OCI-LY7 (cell line): ENCODE data around the gene POLR2I. TPM values are rescaled to one million over a fixed set of nuclear protein-coding genes. Genes with fewer than 3 reads are reported as not detected.

Experiments
- BruUV-seq: library from RNA; stranded (reverse); fragments of 400-500 nt; replicated peaks from 2 replicates; lab custom pipeline; 2021; lab: Mats Ljungman, UMichigan
- CTCF ChIA-PET: fragments of 300-600 bp; sonication (Branson Sonifier 250); formaldehyde crosslinking; loops from one replicate; lab custom pipeline; 2022; ENCODE audit warnings: antibody characterized with exemption; ENCODE audit not compliant: unreplicated experiment; lab: Charles Lee
- POLR2A ChIA-PET: fragments of 300-600 bp; sonication (Branson Sonifier 250); formaldehyde crosslinking; loops from one replicate; lab custom pipeline; 2022; ENCODE audit warnings: antibody characterized with exemption; lab: Charles Lee
- DNase-seq: peaks from one replicate; pipeline ENCODE4 v3.0.0-alpha.2; 2015; ENCODE audit warnings: low spot score
- H2AFZ ChIP-seq: fragments of 200-600 bp; sonication (generic), shearing (Covaris generic); 2 replicates; pipeline ENCODE4 v1.6.1; 2014; ENCODE audit warnings: mild to moderate bottlenecking, antibody characterized with exemption, low read length, moderate library complexity
- H3K27ac ChIP-seq: fragments of 200-600 bp; sonication (generic); 2 replicates; pipeline ENCODE4 v1.5.1; 2014; ENCODE audit warnings: mixed run types, low read depth, mild to moderate bottlenecking, moderate library complexity, low read length, inconsistent platforms; ENCODE audit not compliant: poor library complexity, severe bottlenecking
- H3K36me3 ChIP-seq: fragments of 200-600 bp; sonication (generic); 2 replicates; pipeline ENCODE4 v1.6.1; 2014; ENCODE audit warnings: mild to moderate bottlenecking, antibody characterized with exemption, low read length, moderate library complexity, mixed read lengths; ENCODE audit not compliant: insufficient read depth
- H3K4me1 ChIP-seq: fragments of 200-600 bp; sonication (generic); 2 replicates; pipeline ENCODE4 v1.5.1; 2014; ENCODE audit warnings: mild to moderate bottlenecking, low read length; ENCODE audit not compliant: insufficient read depth, poor library complexity, severe bottlenecking
- H3K4me2 ChIP-seq: fragments of 200-600 bp; sonication (generic); 2 replicates; pipeline ENCODE4 v1.6.1; 2014; ENCODE audit warnings: mild to moderate bottlenecking, low read length
- H3K4me3 ChIP-seq: fragments of 200-600 bp; sonication (generic); 2 replicates; pipeline ENCODE4 v1.5.1; 2014; ENCODE audit warnings: mild to moderate bottlenecking, low read depth, low read length; ENCODE audit not compliant: poor library complexity, severe bottlenecking
- H3K79me2 ChIP-seq: fragments of 200-600 bp; sonication (generic); 2 replicates; pipeline ENCODE4 v1.6.1; 2016; ENCODE audit warnings: low read depth, mild to moderate bottlenecking, low read length, moderate library complexity, mixed read lengths; ENCODE audit not compliant: insufficient read depth
- H3K9me2 ChIP-seq: fragments of 200-600 bp; sonication (generic); 2 replicates; pipeline ENCODE4 v1.6.1; 2016; ENCODE audit warnings: mild to moderate bottlenecking, low read length, mixed read lengths; ENCODE audit not compliant: insufficient read depth
- H3K9me3 ChIP-seq: fragments of 200-600 bp; sonication (generic); 2 replicates; pipeline ENCODE4 v1.6.1; 2014; ENCODE audit warnings: mild to moderate bottlenecking, mixed run types, low read length, mixed read lengths
- H4K20me1 ChIP-seq: fragments of 200-600 bp; sonication (generic); 2 replicates; pipeline ENCODE4 v1.6.1; 2014; ENCODE audit warnings: mild to moderate bottlenecking, antibody characterized with exemption, low read length, moderate library complexity, mixed read lengths; ENCODE audit not compliant: insufficient read depth
- EZH2phosphoT487 ChIP-seq: fragments of 200-600 bp; sonication (generic); IDR thresholded peaks from 2 replicates; pipeline ENCODE4 v1.6.1; 2018; ENCODE audit warnings: low read depth, borderline replicate concordance, mild to moderate bottlenecking, mixed run types, antibody characterized with exemption, low read length, moderate library complexity, mixed read lengths
- intact Hi-C: fragments of 100-400 bp; cut with micrococcal nuclease; formaldehyde crosslinking; loops from one replicate; pipeline ENCODE4 v1.10.0; 2022; ENCODE audit not compliant: unreplicated experiment
- total RNA-seq, 2 experiments: library from RNA; depleted of rRNA in 1 of 2; stranded (reverse); fragments of >200 nt in 1 of 2; shearing (Covaris generic) in 1 of 2; gene quantifications; 2 replicates each; pipeline ENCODE4 v1.2.3, GENCODE V29; 2014 to 2022
- TF ChIP-seq, protein P1 (sequence below): fragments of 200-600 bp; sonication (generic); conservative IDR thresholded peaks from 2 replicates; pipeline ENCODE4 v1.5.1; 2014; ENCODE audit warnings: mild to moderate bottlenecking, antibody characterized with exemption, low read length, moderate library complexity, mixed read lengths

The POLR2I gene
- total RNA-seq, 2 experiments from 2014 or later: 78.6 to 151 TPM

DNA sequence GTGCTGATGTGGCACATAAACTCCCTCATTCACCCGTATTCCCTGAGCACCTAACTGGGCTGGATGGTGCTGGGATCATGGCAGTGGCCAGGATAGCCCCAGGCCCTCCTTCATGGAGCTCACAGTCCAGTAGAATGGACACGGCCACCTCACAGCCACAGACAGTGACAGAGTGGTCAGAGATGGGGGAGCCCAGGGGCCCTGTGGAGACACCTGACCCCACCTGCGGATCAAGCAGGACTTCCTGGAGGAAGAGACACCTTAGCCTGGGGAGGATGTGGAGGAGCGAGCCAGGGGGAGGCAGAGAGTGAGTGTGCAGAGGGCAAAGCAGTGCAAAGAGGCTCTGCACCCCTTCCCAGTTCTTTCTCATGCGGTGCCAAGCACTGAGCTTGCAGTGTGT lies 24.8 kb downstream of the POLR2I start:
- Histone ChIP-seq H3K79me2 (no peaks in the 10 kb centered on the region), H3K4me2 (no peak overlapping the region), H3K27ac (no peak overlapping the region), H3K36me3 (peaks cover 98% of the 10 kb centered on the region), H3K4me3 (no peak overlapping the region), H3K9me3 (no peaks in the 10 kb centered on the region), H4K20me1 (no peaks in the 10 kb centered on the region), H2AFZ (no peak overlapping the region), H3K9me2 (no peaks in the 10 kb centered on the region), H3K4me1 (no peaks in the 10 kb centered on the region)
- no peak for TF ChIP-seq EZH2phosphoT487
- TF ChIP-seq, protein P1, sequence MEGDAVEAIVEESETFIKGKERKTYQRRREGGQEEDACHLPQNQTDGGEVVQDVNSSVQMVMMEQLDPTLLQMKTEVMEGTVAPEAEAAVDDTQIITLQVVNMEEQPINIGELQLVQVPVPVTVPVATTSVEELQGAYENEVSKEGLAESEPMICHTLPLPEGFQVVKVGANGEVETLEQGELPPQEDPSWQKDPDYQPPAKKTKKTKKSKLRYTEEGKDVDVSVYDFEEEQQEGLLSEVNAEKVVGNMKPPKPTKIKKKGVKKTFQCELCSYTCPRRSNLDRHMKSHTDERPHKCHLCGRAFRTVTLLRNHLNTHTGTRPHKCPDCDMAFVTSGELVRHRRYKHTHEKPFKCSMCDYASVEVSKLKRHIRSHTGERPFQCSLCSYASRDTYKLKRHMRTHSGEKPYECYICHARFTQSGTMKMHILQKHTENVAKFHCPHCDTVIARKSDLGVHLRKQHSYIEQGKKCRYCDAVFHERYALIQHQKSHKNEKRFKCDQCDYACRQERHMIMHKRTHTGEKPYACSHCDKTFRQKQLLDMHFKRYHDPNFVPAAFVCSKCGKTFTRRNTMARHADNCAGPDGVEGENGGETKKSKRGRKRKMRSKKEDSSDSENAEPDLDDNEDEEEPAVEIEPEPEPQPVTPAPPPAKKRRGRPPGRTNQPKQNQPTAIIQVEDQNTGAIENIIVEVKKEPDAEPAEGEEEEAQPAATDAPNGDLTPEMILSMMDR: no peak
- intact Hi-C loops: no loop called here
- DNase-seq: no peak
- CTCF ChIA-PET: no interaction called here
- no TSS peak for BruUV-seq
- POLR2A ChIA-PET: no interaction called here

DNA sequence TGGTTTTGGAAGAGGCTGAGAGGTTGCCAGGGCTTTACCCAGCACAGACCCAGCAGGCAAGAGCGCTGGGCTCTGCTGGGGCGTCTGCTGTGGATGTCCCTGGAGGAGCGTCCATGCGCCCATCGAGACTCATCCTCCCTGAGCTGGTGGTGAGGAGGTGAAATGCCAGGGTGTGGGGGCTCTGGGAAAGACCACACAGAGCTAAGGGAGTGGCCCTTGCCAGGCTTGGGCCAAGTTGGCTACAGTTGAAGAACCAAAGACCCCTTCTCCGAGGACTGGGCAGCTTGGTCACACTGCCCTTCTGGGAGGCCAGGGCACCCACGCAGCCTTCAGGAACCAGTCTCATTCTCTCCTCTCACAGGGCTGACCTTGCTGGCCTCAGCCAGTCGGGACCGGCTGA lies 28.3 kb downstream of the POLR2I start:
- Histone ChIP-seq H3K4me2 (no peak overlapping the region), H3K79me2 (no peaks in the 10 kb centered on the region), H3K9me3 (no peaks in the 10 kb centered on the region), H3K9me2 (no peaks in the 10 kb centered on the region), H3K4me3 (no peak overlapping the region), H2AFZ (no peak overlapping the region), H3K27ac (no peak overlapping the region), H3K36me3 (peaks cover 99% of the 10 kb centered on the region), H4K20me1 (no peaks in the 10 kb centered on the region), H3K4me1 (no peaks in the 10 kb centered on the region)
- intact Hi-C loops: no loop called here
- POLR2A ChIA-PET: no interaction called here
- CTCF ChIA-PET: no interaction called here
- no peak for DNase-seq
- TF ChIP-seq, protein P1: no peak
- no peak for TF ChIP-seq EZH2phosphoT487
- no TSS peak for BruUV-seq

DNA sequence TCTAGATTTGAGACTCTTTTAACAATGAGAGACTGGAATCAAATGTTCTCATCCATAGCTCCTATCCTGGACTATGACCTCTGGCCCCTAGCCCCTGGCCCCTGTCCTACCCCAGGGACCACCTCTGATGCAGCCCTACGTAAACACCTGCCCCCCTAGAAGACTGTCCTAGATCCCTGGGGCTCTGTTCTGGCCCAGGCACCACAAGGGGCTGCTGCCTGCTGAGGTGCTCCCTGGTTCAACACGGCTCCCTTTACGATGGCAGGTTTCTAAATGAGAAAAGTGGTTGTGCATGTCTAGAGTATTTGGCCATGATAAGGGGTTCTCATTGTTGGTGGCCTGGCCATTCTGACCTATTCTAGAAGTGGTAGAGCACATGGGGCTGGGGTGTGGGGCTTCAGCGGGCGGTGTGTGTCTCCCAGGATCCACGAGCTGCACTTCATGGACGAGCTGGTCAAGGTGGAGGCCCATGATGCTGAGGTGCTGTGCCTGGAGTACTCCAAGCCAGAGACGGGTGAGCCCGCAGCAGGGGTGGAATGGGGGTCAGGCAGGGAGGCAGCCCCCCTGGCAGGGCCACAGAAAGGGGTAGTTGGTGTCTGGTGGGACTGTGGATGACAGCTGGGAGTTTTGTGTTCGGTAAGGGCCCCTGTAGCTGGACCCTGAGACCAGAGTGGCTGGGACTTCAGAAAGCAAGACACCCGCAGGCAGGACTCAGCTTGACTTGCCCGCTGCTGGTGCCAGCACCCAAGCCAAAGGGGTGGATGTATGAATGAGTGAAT lies 30.3 kb downstream of the POLR2I start:
- no peak for DNase-seq
- intact Hi-C loops: no loop called here
- no peak overlapping the region for H3K27ac ChIP-seq
- no peak overlapping the region for H3K4me3 ChIP-seq
- H2AFZ ChIP-seq: no peak overlapping the region
- no peaks in the 10 kb centered on the region for H4K20me1 ChIP-seq
- H3K79me2 ChIP-seq: 0 out of 2 replicates have a peak, but pooled peaks cover 4% of the 10 kb centered on the region
- BruUV-seq: no TSS peak
- TF ChIP-seq, protein P1: no peak
- TF ChIP-seq EZH2phosphoT487: no peak
- no peaks in the 10 kb centered on the region for H3K4me1 ChIP-seq
- H3K36me3 ChIP-seq: peaks cover 94% of the 10 kb centered on the region
- POLR2A ChIA-PET: no interaction called here
- CTCF ChIA-PET: no interaction called here
- H3K9me3 ChIP-seq: no peaks in the 10 kb centered on the region
- no peak overlapping the region for H3K4me2 ChIP-seq
- H3K9me2 ChIP-seq: no peaks in the 10 kb centered on the region
